GM12874 (cell line): ENCODE measurements around the gene CEBPG.

ENCODE experiments used
- TF ChIP-seq, protein P1 (sequence below): IDR thresholded peaks from 2 replicates; pipeline ENCODE4 v1.5.1; 2011; ENCODE audit warnings: low read depth, mild to moderate bottlenecking, control low read depth, low read length, moderate library complexity; ENCODE audit not compliant: insufficient read depth

The CEBPG gene

DNA sequence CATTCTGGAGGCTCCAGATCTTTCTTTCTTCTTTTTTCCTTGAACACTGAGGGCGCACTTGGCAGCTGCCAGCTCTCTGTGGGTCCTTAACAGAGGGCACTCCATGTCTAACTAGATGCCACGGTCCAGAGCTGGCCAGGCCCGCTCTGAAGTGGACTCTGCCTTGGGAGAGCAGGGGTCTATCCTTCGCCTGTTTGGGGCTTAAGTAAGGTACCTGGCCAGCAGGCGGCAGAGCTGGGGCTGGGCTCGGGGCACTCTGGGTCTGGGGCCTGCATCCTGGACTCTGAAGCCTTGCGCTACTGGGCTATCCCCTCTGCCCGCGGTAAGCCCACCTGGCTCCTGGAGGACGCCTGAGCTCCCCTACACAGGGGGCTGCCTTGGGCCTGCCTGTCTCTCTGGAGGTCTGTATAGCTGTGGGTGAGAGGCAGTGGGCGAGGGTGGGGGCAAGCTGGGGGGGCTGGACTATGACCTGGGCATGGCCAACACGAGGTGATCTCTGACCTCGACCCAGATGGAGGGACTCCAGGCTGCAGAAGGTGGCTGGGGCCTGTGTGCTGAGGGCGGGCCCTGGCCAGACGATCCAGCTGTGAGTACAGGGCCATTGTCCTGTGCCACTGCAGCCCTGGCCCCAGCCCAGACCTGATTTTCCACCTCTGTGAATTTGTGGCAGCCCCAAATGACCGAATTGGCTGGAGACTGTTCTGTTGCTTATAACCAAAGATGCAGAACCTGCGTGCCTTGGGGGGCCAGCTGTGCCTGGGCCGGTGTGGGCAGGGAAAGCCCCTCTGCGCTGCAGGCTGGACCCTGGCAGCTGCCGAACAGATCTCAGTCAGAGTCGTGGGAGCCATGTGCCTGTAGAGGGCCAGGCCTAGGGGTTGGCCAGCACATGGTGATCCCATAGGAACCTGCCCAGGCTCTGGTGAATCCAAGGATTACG is 26.5 kb downstream of the CEBPG start:
- TF ChIP-seq, protein P1, sequence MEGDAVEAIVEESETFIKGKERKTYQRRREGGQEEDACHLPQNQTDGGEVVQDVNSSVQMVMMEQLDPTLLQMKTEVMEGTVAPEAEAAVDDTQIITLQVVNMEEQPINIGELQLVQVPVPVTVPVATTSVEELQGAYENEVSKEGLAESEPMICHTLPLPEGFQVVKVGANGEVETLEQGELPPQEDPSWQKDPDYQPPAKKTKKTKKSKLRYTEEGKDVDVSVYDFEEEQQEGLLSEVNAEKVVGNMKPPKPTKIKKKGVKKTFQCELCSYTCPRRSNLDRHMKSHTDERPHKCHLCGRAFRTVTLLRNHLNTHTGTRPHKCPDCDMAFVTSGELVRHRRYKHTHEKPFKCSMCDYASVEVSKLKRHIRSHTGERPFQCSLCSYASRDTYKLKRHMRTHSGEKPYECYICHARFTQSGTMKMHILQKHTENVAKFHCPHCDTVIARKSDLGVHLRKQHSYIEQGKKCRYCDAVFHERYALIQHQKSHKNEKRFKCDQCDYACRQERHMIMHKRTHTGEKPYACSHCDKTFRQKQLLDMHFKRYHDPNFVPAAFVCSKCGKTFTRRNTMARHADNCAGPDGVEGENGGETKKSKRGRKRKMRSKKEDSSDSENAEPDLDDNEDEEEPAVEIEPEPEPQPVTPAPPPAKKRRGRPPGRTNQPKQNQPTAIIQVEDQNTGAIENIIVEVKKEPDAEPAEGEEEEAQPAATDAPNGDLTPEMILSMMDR: no peak

GRCh38 chr19:33400856-33401682 is 27.6 kb downstream of the CEBPG start:
- TF ChIP-seq, protein P1: no peak

GRCh38 chr19:33401683-33402420 is 28.3 kb downstream of the CEBPG start:
- TF ChIP-seq, protein P1: no peak

DNA sequence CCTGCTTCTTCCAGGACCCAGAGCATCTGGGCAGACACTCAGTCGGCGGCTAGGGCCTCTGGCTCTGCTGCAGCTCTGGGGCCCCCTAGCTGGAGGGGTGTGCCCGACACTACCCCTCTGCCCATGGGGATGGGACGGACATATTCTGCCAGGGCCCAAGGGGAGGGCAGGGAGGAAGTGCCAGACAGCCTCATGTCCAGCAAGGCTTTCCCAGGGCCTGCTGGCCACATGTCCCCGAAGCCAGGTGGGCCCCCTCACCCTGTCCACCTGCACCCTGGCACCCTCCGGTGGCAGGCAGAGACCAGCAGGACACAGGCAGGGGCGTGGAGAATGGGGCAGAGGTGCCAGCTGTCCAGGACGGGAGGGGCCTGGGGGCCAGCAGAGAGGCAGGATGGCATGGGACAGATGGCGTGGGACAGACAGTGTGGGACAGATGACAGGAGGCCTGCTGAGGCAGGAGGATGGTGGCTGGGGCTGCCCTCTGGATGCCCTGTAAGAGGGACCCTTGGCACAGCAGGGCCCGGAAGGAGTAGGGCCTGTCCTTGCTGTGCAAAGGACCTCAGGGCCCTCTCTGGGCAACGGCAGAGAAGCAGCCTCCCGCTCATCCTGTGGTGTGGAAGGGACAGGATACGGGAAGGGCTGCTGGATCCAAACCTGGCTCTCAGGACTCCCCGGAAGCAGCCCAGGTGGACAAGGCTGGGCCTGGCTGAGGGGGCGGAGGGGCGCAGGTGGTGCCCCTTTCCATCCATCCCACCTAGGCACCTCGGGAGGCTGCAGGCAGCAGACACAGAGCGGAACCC is 29.1 kb downstream of the CEBPG start:
- TF ChIP-seq, protein P1: 0 out of 2 replicates have a peak, but pooled peaks have one; percentile 6

DNA sequence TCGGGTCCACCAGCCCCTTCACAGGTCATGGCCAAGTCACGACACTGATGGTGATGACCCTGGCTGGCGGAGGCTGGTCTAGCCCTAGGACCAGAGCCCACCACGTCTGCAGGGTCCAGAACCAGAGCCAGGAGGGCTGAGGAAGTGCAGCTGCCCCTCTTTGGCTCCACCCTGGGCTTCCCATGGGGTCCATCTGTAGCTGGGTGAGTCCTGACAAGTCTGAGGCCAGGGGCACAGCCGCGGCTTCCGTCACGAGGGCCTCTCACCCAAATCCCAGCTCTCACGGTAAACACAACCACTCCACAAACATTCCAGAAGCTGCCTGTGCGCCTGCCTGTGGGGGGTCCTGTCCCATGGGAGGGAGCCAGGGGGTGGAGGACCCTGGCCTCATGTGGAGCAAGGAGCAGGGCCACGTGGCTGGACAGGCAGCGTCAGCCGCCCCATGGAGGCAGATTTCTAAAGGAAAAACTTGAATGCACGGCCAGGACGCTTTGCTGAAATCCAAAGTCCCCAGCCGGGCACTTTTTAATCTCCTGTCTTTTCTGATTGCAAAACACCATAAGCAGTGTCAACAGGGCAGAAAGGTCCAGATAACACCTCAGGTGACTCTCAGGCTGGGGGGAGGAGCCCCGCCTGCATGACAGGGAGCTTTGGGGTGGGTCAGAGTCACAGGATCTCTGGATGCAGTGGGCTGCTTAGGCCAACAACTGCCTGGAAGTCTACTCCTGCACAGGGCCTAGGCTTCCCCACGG is 29.9 kb downstream of the CEBPG start:
- TF ChIP-seq, protein P1: no peak

- TF ChIP-seq, protein P1: no peak
Observed at GRCh38 chr19:33403973-33404304, 30.4 kb downstream of the CEBPG start.
